ENCODE data around the gene PLXNA2. TPM values are rescaled to one million over a fixed set of nuclear protein-coding genes. Genes with fewer than 3 reads are reported as not detected.

Gene PLXNA2
- total RNA-seq, 2 donors from 2014 or later: 44.5 to 51.6 TPM

- WGBS, 2 donors: 81 to 87% methylated on average over 5 to 6 of the region's 6 CpGs
- no peak for TF ChIP-seq POLR2A (IDR thresholded peaks at IDR 0.05)
- TF ChIP-seq CTCF (IDR thresholded peaks at IDR 0.05): no peak
- H3K9me3 ChIP-seq: no peaks in the 10 kb centered on the region
- H3K36me3 ChIP-seq (replicated peaks in 1 of 2; ENCODE audit: insufficient read depth in 1 of 2, low read depth in 2 of 2): no peaks in the 10 kb centered on the region
- DNase-seq: no peak
- intact Hi-C loops (cut with DNase I): no loop called here
- ATAC-seq: no peak
- no peak overlapping the region for H3K27ac ChIP-seq
- no peak overlapping the region for H3K4me3 ChIP-seq
- no peaks in the 10 kb centered on the region for H3K27me3 ChIP-seq
- peaks cover 26% of the 10 kb centered on the region for H3K4me1 ChIP-seq
Measured at GRCh38 chr1:208172423-208173145, 71.6 kb downstream of the PLXNA2 start.

- no peak for ATAC-seq
- TF ChIP-seq CTCF (IDR thresholded peaks at IDR 0.05): no peak
- 83 to 94% methylated on average over 7 of the region's 7 CpGs for WGBS, 2 donors
- H3K27ac ChIP-seq: no peak overlapping the region
- peaks cover 25% of the 10 kb centered on the region for H3K4me1 ChIP-seq
- no peaks in the 10 kb centered on the region for H3K27me3 ChIP-seq
- no peaks in the 10 kb centered on the region for H3K36me3 ChIP-seq (replicated peaks in 1 of 2; ENCODE audit: insufficient read depth in 1 of 2, low read depth in 2 of 2)
- intact Hi-C loops (cut with DNase I): no loop called here
- H3K4me3 ChIP-seq: no peak overlapping the region
- no peak for DNase-seq
- no peaks in the 10 kb centered on the region for H3K9me3 ChIP-seq
Measured at GRCh38 chr1:208171616-208172422, 72.4 kb downstream of the PLXNA2 start.

GRCh38 chr1:208170252-208170651 is 73.9 kb downstream of the PLXNA2 start:
- ATAC-seq (no peak), DNase-seq (peak; percentile 28 to 68 (median 50))
- no peak overlapping the region for H3K4me3 ChIP-seq
- H3K27ac ChIP-seq: no peak overlapping the region
- intact Hi-C loops (cut with DNase I): no loop called here
- H3K27me3 ChIP-seq: no peaks in the 10 kb centered on the region
- TF ChIP-seq POLR2A (IDR thresholded peaks at IDR 0.05) (no peak), CTCF (IDR thresholded peaks at IDR 0.05) (no peak)
- H3K4me1 ChIP-seq: peaks cover 20% of the 10 kb centered on the region
- 16 to 19% methylated on average over 4 of the region's 4 CpGs for WGBS, 2 donors
- no peaks in the 10 kb centered on the region for H3K9me3 ChIP-seq
- no peaks in the 10 kb centered on the region for H3K36me3 ChIP-seq (replicated peaks in 1 of 2; ENCODE audit: insufficient read depth in 1 of 2, low read depth in 2 of 2)

- WGBS, 2 donors: 71 to 75% methylated on average over 8 of the region's 8 CpGs
- Histone ChIP-seq H3K4me3 (no peak overlapping the region), H3K27ac (no peak overlapping the region), H3K27me3 (no peaks in the 10 kb centered on the region), H3K4me1 (peaks cover 13% of the 10 kb centered on the region), H3K9me3 (no peaks in the 10 kb centered on the region), H3K36me3 (replicated peaks in 1 of 2; ENCODE audit: insufficient read depth in 1 of 2, low read depth in 2 of 2) (no peaks in the 10 kb centered on the region)
- TF ChIP-seq CTCF (IDR thresholded peaks at IDR 0.05): no peak
- no peak for TF ChIP-seq POLR2A (IDR thresholded peaks at IDR 0.05)
- DNase-seq (no peak), ATAC-seq (no peak)
- intact Hi-C loops (cut with DNase I): no loop called here
Measured at GRCh38 chr1:208169081-208169879, 74.9 kb downstream of the PLXNA2 start.

Data from body of pancreas (tissue), 4 donors.